Skeletal muscle satellite cell (primary cell): Measurements from ENCODE around the gene RUNX2.

ENCODE experiments used
- H3K27me3 ChIP-seq: 2 replicates; pipeline ENCODE4 v1.7.0; 2013; ENCODE audit warnings: low read length; ENCODE audit not compliant: control insufficient read depth, insufficient read depth
- H3K36me3 ChIP-seq: 2 replicates; pipeline ENCODE4 v1.7.0; 2013; ENCODE audit warnings: mild to moderate bottlenecking, control low read depth, low read length; ENCODE audit not compliant: insufficient read depth
- H3K4me1 ChIP-seq: 2 replicates; pipeline ENCODE4 v1.7.0; 2013; ENCODE audit warnings: low read length; ENCODE audit not compliant: control insufficient read depth, insufficient read depth
- H3K4me2 ChIP-seq: 2 replicates; pipeline ENCODE4 v1.7.0; 2013; ENCODE audit warnings: mild to moderate bottlenecking, low read length
- H3K4me3 ChIP-seq: 2 replicates; pipeline ENCODE4 v1.7.0; 2013; ENCODE audit warnings: low read length
- H3K9ac ChIP-seq: 2 replicates; pipeline ENCODE4 v1.7.0; 2013; ENCODE audit warnings: mild to moderate bottlenecking, low read depth, low read length, moderate library complexity
- H3K9me3 ChIP-seq: replicated peaks from 2 replicates; pipeline ENCODE4 v1.7.0; 2013; ENCODE audit warnings: mild to moderate bottlenecking, control low read depth, low read length

The RUNX2 gene

GRCh38 chr6:45653117-45653883 lies 325.2 kb downstream of the RUNX2 start:
- Histone ChIP-seq H3K27me3 (no peaks in the 10 kb centered on the region), H3K36me3 (no peaks in the 10 kb centered on the region), H3K4me2 (no peak overlapping the region), H3K9ac (no peak overlapping the region), H3K4me1 (peaks cover 90% of the 10 kb centered on the region), H3K4me3 (peak overlapping the region; percentile 0), H3K9me3 (no peaks in the 10 kb centered on the region)

GRCh38 chr6:45654673-45655072 lies 326.5 kb downstream of the RUNX2 start:
- Histone ChIP-seq H3K4me1 (peaks cover 91% of the 10 kb centered on the region), H3K4me3 (no peak overlapping the region), H3K4me2 (no peak overlapping the region), H3K9ac (peak overlapping the region; percentile 70), H3K36me3 (no peaks in the 10 kb centered on the region), H3K27me3 (no peaks in the 10 kb centered on the region), H3K9me3 (no peaks in the 10 kb centered on the region)

- peaks cover 78% of the 10 kb centered on the region for H3K4me1 ChIP-seq
- no peaks in the 10 kb centered on the region for H3K9me3 ChIP-seq
- H3K9ac ChIP-seq, result peak overlapping the region; percentile 80
- no peaks in the 10 kb centered on the region for H3K36me3 ChIP-seq
- H3K4me3 ChIP-seq, result peak overlapping the region; percentile 52
- H3K4me2 ChIP-seq, result peak overlapping the region; percentile 72
- no peaks in the 10 kb centered on the region for H3K27me3 ChIP-seq
These were observed 327.8 kb downstream of the RUNX2 start for GRCh38 chr6:45655745-45656476.

DNA sequence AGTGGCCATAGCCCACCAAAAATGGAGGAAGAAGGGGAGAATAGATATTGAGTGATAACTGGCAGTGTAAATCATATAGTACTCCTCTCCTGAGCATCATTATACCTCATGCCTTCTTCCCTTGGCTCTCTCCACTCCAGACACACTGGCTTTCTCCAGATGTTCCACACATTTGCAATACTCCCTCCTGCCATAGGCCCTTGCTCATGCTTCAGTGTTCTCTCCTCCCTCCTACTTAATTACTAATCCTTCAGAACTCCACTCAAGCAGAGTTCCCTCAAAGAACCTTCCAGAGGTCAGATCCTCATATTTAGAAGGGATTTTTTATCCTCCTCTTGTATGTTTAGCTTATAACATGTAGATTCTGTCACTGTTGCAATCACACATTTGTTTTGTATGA lies 329.1 kb downstream of the RUNX2 start:
- no peaks in the 10 kb centered on the region for H3K9me3 ChIP-seq
- H3K4me3 ChIP-seq, result peak overlapping the region; percentile 52
- peaks cover 76% of the 10 kb centered on the region for H3K4me1 ChIP-seq
- no peaks in the 10 kb centered on the region for H3K27me3 ChIP-seq
- H3K4me2 ChIP-seq, result peak overlapping the region; percentile 72
- H3K36me3 ChIP-seq, result no peaks in the 10 kb centered on the region
- H3K9ac ChIP-seq, result no peak overlapping the region

- Histone ChIP-seq H3K4me3 (no peak overlapping the region), H3K9ac (no peak overlapping the region), H3K9me3 (no peaks in the 10 kb centered on the region), H3K4me2 (no peak overlapping the region), H3K4me1 (peaks cover 71% of the 10 kb centered on the region), H3K36me3 (no peaks in the 10 kb centered on the region), H3K27me3 (no peaks in the 10 kb centered on the region)
These were observed 330.3 kb downstream of the RUNX2 start for GRCh38 chr6:45658400-45658799.

- H3K9me3 ChIP-seq, result no peaks in the 10 kb centered on the region
- no peaks in the 10 kb centered on the region for H3K36me3 ChIP-seq
- H3K4me1 ChIP-seq, result peaks cover 71% of the 10 kb centered on the region
- H3K9ac ChIP-seq, result no peak overlapping the region
- no peak overlapping the region for H3K4me3 ChIP-seq
- H3K27me3 ChIP-seq, result no peaks in the 10 kb centered on the region
- no peak overlapping the region for H3K4me2 ChIP-seq
These were observed 330.8 kb downstream of the RUNX2 start for GRCh38 chr6:45658958-45659357.

- Histone ChIP-seq H3K9me3 (no peaks in the 10 kb centered on the region), H3K36me3 (no peaks in the 10 kb centered on the region), H3K9ac (no peak overlapping the region), H3K27me3 (no peaks in the 10 kb centered on the region), H3K4me3 (no peak overlapping the region), H3K4me2 (no peak overlapping the region), H3K4me1 (peaks cover 47% of the 10 kb centered on the region)
These were observed 333.5 kb downstream of the RUNX2 start for GRCh38 chr6:45661661-45662060.

- H3K4me3 ChIP-seq, result peak overlapping the region; percentile 54
- peak overlapping the region; percentile 61 for H3K9ac ChIP-seq
- H3K27me3 ChIP-seq, result no peaks in the 10 kb centered on the region
These were observed 335.4 kb downstream of the RUNX2 start for GRCh38 chr6:45663251-45664221.

DNA sequence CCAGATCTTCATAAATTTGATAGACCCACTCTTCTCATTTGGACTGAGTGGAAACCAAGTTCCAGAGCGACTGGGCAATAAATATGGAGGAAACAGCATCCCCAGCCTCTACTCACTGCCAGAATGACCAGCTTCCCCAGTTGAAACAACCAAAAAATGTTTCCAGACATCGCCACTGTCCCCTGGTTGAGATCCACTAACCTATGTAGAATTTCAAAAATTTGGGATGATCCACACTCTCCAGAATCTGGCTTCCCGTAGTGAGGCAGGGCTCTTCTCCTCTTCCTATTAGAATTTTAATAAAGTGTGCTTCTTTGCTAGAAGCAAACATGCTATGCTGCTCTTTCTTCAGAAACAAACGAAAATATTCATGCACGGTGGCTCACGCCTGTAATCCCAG lies 336.6 kb downstream of the RUNX2 start:
- Histone ChIP-seq H3K4me3 (no peak overlapping the region), H3K27me3 (no peaks in the 10 kb centered on the region), H3K4me1 (peaks cover 33% of the 10 kb centered on the region), H3K9ac (no peak overlapping the region), H3K4me2 (no peak overlapping the region), H3K36me3 (no peaks in the 10 kb centered on the region), H3K9me3 (no peaks in the 10 kb centered on the region)

More at GRCh38 chr6:45663251-45664221, 335.4 kb downstream of the RUNX2 start:
- peak overlapping the region; percentile 74 for H3K4me2 ChIP-seq
- H3K4me1 ChIP-seq, result peaks cover 36% of the 10 kb centered on the region
- H3K9me3 ChIP-seq, result no peaks in the 10 kb centered on the region
- H3K36me3 ChIP-seq, result no peaks in the 10 kb centered on the region

DNA sequence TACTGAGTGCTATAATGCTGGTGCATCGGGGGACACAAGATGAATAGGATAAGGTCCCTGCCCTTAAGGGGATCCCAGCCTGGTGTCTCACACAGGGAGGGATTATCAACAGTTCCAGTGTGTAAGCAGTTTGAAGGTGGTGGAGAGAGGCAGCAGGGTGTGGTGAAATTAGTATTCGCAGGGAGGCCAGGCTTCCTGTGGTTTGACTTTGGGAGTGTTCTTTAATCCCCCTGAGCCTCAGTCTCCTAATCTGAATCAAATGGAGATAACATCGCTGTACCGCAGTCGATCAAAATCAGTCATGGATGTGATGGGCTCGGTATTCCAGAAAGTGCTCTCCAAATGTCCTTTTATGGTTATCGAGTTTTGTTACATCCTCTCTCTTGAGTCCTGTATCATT lies 337.7 kb downstream of the RUNX2 start:
- Histone ChIP-seq H3K27me3 (no peaks in the 10 kb centered on the region), H3K4me3 (no peak overlapping the region), H3K4me2 (no peak overlapping the region), H3K9ac (no peak overlapping the region), H3K4me1 (peaks cover 33% of the 10 kb centered on the region), H3K9me3 (no peaks in the 10 kb centered on the region), H3K36me3 (no peaks in the 10 kb centered on the region)

GRCh38 chr6:45666846-45667245 lies 338.7 kb downstream of the RUNX2 start:
- Histone ChIP-seq H3K4me2 (no peak overlapping the region), H3K27me3 (no peaks in the 10 kb centered on the region), H3K36me3 (no peaks in the 10 kb centered on the region), H3K9me3 (no peaks in the 10 kb centered on the region), H3K4me1 (peaks cover 25% of the 10 kb centered on the region), H3K4me3 (no peak overlapping the region), H3K9ac (no peak overlapping the region)
